ENCODE results near the gene RLBP1. TPM values are rescaled to one million over a fixed set of nuclear protein-coding genes. Genes with fewer than 3 reads are reported as not detected.
"Not testable (repeated sequence)": the region's sequence is repeated elsewhere in the genome, so short reads cannot be mapped to it uniquely, and the experiment has no call there.

RLBP1 gene
- 0.21 and 0.52 TPM in 2 replicates for total RNA-seq

- H3K27me3 Mint-ChIP-seq (ENCODE audit: low read depth): peaks cover 5% of the 10 kb centered on the region
- no peak within 1 kb of the TSS for H3K4me3 Mint-ChIP-seq (ENCODE audit: low read depth)
- no peaks in the 10 kb centered on the region for H3K4me1 Mint-ChIP-seq (ENCODE audit: low read depth)
- H3K9me3 Mint-ChIP-seq: no peaks in the 10 kb centered on the region
- no peak within 1 kb of the TSS for H3K27ac Mint-ChIP-seq
- no peaks in the 10 kb centered on the region for H3K36me3 Mint-ChIP-seq (ENCODE audit: low read depth)
- no peak for DNase-seq (ENCODE audit: low spot score)
- intact Hi-C loops (cut with micrococcal nuclease): no loop called here
Measured at GRCh38 chr15:89221543-89221942, at the start of gene RLBP1. RLBP1 (minus strand) TSS chr15:89221579; CDS start chr15:89218975, 2,604 bp downstream.

- DNase-seq (ENCODE audit: low spot score); intact Hi-C loops (cut with micrococcal nuclease); H3K4me3 Mint-ChIP-seq (ENCODE audit: low read depth); H3K27me3 Mint-ChIP-seq (ENCODE audit: low read depth); H3K9me3 Mint-ChIP-seq; H3K27ac Mint-ChIP-seq: not testable (repeated sequence)
- H3K4me1 Mint-ChIP-seq (ENCODE audit: low read depth): peaks cover 34% of the 10 kb centered on the region
- peaks cover 84% of the 10 kb centered on the region for H3K36me3 Mint-ChIP-seq (ENCODE audit: low read depth)
Measured at GRCh38 chr15:89250142-89250541, 28.8 kb upstream of the RLBP1 start.

- DNase-seq (ENCODE audit: low spot score): no peak
- intact Hi-C loops (cut with micrococcal nuclease): loop anchor here (5.0 kb wide), 1 partner anchor 54 kb away; no protein-coding TSS in a partner anchor
- Mint-ChIP-seq H3K9me3 (peaks cover 5% of the 10 kb centered on the region), H3K4me3 (ENCODE audit: low read depth) (no peak overlapping the region), H3K4me1 (ENCODE audit: low read depth) (peaks cover 37% of the 10 kb centered on the region), H3K27me3 (ENCODE audit: low read depth) (no peaks in the 10 kb centered on the region), H3K27ac (no peak overlapping the region), H3K36me3 (ENCODE audit: low read depth) (peaks cover 83% of the 10 kb centered on the region)
Measured at GRCh38 chr15:89248584-89248983, 27.2 kb upstream of the RLBP1 start.

GRCh38 chr15:89247446-89247845, 26.1 kb upstream of the RLBP1 start:
- intact Hi-C loops (cut with micrococcal nuclease): loop anchor here (5.0 kb wide), 1 partner anchor 55 kb away; no protein-coding TSS in a partner anchor
- H3K27ac Mint-ChIP-seq: no peak overlapping the region
- peaks cover 42% of the 10 kb centered on the region for H3K4me1 Mint-ChIP-seq (ENCODE audit: low read depth)
- no peak for DNase-seq (ENCODE audit: low spot score)
- peaks cover 73% of the 10 kb centered on the region for H3K36me3 Mint-ChIP-seq (ENCODE audit: low read depth)
- no peak overlapping the region for H3K4me3 Mint-ChIP-seq (ENCODE audit: low read depth)
- no peaks in the 10 kb centered on the region for H3K27me3 Mint-ChIP-seq (ENCODE audit: low read depth)
- H3K9me3 Mint-ChIP-seq: peaks cover 5% of the 10 kb centered on the region

GRCh38 chr15:89244574-89244903, 23.2 kb upstream of the RLBP1 start:
- H3K27ac Mint-ChIP-seq: peak overlapping the region; percentile 89
- peak overlapping the region; percentile 95 for H3K4me3 Mint-ChIP-seq (ENCODE audit: low read depth)
- peaks cover 50% of the 10 kb centered on the region for H3K36me3 Mint-ChIP-seq (ENCODE audit: low read depth)
- intact Hi-C loops (cut with micrococcal nuclease): loop anchor here (1.0 kb wide), 1 partner anchor 40 kb away; no protein-coding TSS in a partner anchor
- DNase-seq (ENCODE audit: low spot score): no peak
- H3K4me1 Mint-ChIP-seq (ENCODE audit: low read depth): peaks cover 38% of the 10 kb centered on the region
- peaks cover 2% of the 10 kb centered on the region for H3K27me3 Mint-ChIP-seq (ENCODE audit: low read depth)
- H3K9me3 Mint-ChIP-seq: peaks cover 2% of the 10 kb centered on the region

GRCh38 chr15:89243691-89244573, 22.6 kb upstream of the RLBP1 start, which contains the start of gene FANCI:
FANCI (plus strand) TSS chr15:89243979; CDS start chr15:89247648, 3,669 bp downstream.
- Mint-ChIP-seq H3K36me3 (ENCODE audit: low read depth) (peaks cover 44% of the 10 kb centered on the region), H3K4me1 (ENCODE audit: low read depth) (peaks cover 37% of the 10 kb centered on the region), H3K27ac (peak within 1 kb of the TSS; percentile 89), H3K9me3 (no peaks in the 10 kb centered on the region), H3K4me3 (ENCODE audit: low read depth) (peak within 1 kb of the TSS; percentile 95), H3K27me3 (ENCODE audit: low read depth) (peaks cover 4% of the 10 kb centered on the region)
- intact Hi-C loops (cut with micrococcal nuclease): loop anchor here (1.0 kb wide), 2 partner anchors 40 to 91 kb away; no protein-coding TSS in a partner anchor
- peak; percentile 94 for DNase-seq (ENCODE audit: low spot score)

GRCh38 chr15:89243046-89243690, 21.8 kb upstream of the RLBP1 start:
- peak overlapping the region; percentile 95 for H3K4me3 Mint-ChIP-seq (ENCODE audit: low read depth)
- peaks cover 34% of the 10 kb centered on the region for H3K4me1 Mint-ChIP-seq (ENCODE audit: low read depth)
- no peaks in the 10 kb centered on the region for H3K9me3 Mint-ChIP-seq
- DNase-seq (ENCODE audit: low spot score): no peak
- peak overlapping the region; percentile 89 for H3K27ac Mint-ChIP-seq
- H3K27me3 Mint-ChIP-seq (ENCODE audit: low read depth): peaks cover 11% of the 10 kb centered on the region
- peaks cover 36% of the 10 kb centered on the region for H3K36me3 Mint-ChIP-seq (ENCODE audit: low read depth)
- intact Hi-C loops (cut with micrococcal nuclease): loop anchor here (1.0 kb wide), 1 partner anchor 92 kb away; no protein-coding TSS in a partner anchor

- H3K4me3 Mint-ChIP-seq (ENCODE audit: low read depth); intact Hi-C loops (cut with micrococcal nuclease); H3K27ac Mint-ChIP-seq; H3K36me3 Mint-ChIP-seq (ENCODE audit: low read depth); H3K9me3 Mint-ChIP-seq; DNase-seq (ENCODE audit: low spot score): not testable (repeated sequence)
- Mint-ChIP-seq H3K27me3 (ENCODE audit: low read depth) (peaks cover 27% of the 10 kb centered on the region), H3K4me1 (ENCODE audit: low read depth) (peaks cover 12% of the 10 kb centered on the region)
Measured at GRCh38 chr15:89239883-89240810, 18.8 kb upstream of the RLBP1 start.

GRCh38 chr15:89231832-89232231, 10.5 kb upstream of the RLBP1 start:
- intact Hi-C loops (cut with micrococcal nuclease): no loop called here
- no peak for DNase-seq (ENCODE audit: low spot score)
- no peak overlapping the region for H3K4me3 Mint-ChIP-seq (ENCODE audit: low read depth)
- H3K36me3 Mint-ChIP-seq (ENCODE audit: low read depth): no peaks in the 10 kb centered on the region
- H3K9me3 Mint-ChIP-seq: no peaks in the 10 kb centered on the region
- H3K27ac Mint-ChIP-seq: no peak overlapping the region
- peaks cover 19% of the 10 kb centered on the region for H3K27me3 Mint-ChIP-seq (ENCODE audit: low read depth)
- H3K4me1 Mint-ChIP-seq (ENCODE audit: low read depth): peaks cover 5% of the 10 kb centered on the region

- H3K27ac Mint-ChIP-seq: no peak overlapping the region
Measured at GRCh38 chr15:89230277-89230676, 8.9 kb upstream of the RLBP1 start.

GRCh38 chr15:89227425-89227824, 6.0 kb upstream of the RLBP1 start:
- intact Hi-C loops (cut with micrococcal nuclease): no loop called here
- Mint-ChIP-seq H3K9me3 (no peaks in the 10 kb centered on the region), H3K36me3 (ENCODE audit: low read depth) (no peaks in the 10 kb centered on the region), H3K4me3 (ENCODE audit: low read depth) (no peak overlapping the region), H3K27ac (no peak overlapping the region), H3K27me3 (ENCODE audit: low read depth) (peaks cover 5% of the 10 kb centered on the region), H3K4me1 (ENCODE audit: low read depth) (peaks cover 5% of the 10 kb centered on the region)
- no peak for DNase-seq (ENCODE audit: low spot score)

More at GRCh38 chr15:89230277-89230676, 8.9 kb upstream of the RLBP1 start:
- H3K36me3 Mint-ChIP-seq (ENCODE audit: low read depth): no peaks in the 10 kb centered on the region
- H3K9me3 Mint-ChIP-seq: no peaks in the 10 kb centered on the region
- H3K4me3 Mint-ChIP-seq (ENCODE audit: low read depth): no peak overlapping the region
- peaks cover 14% of the 10 kb centered on the region for H3K27me3 Mint-ChIP-seq (ENCODE audit: low read depth)
- H3K4me1 Mint-ChIP-seq (ENCODE audit: low read depth): peaks cover 5% of the 10 kb centered on the region
- no peak for DNase-seq (ENCODE audit: low spot score)
- intact Hi-C loops (cut with micrococcal nuclease): no loop called here

Data from activated T-helper 2 cell treated with anti-CD3 and anti-CD28 coated beads, Interferon-gamma antibody, Interleukin-2, Interleukin-4, amounts not matched to agents 10 μg/mL and 5 μg/mL and 100 μg/mL, durations not matched to agents 14 hours and 24 hours and 36 hours (primary cell).